Measurements from ENCODE around the gene ZFR. TPM values are rescaled to one million over a fixed set of nuclear protein-coding genes. Genes with fewer than 3 reads are reported as not detected.

ZFR gene
- total RNA-seq, 1 experiment from 2014 or later: 62.4 TPM

GRCh38 chr5:32315221-32316014, 129.1 kb downstream of the ZFR start:
- Mint-ChIP-seq H3K27ac (no peak overlapping the region; a peak in 1 of 7 replicates), H3K27me3 (ENCODE audit: low read depth) (no peaks in the 10 kb centered on the region), H3K36me3 (ENCODE audit: insufficient read depth in 1 of 3, low read depth in 3 of 3) (peaks cover 4 to 6% (median 5%) of the 10 kb centered on the region in 3 experiments), H3K4me1 (peaks cover 13% of the 10 kb centered on the region in 2 experiments), H3K9me3 (no peaks in the 10 kb centered on the region), H3K4me3 (no peak overlapping the region)
- no peak overlapping the region for H2BK5ac ChIP-seq (ENCODE audit: insufficient read length, low read length)
- H4K5ac ChIP-seq (ENCODE audit: insufficient read length, low read depth, low read length): no peak overlapping the region
- no peak for DNase-seq
- no peaks in the 10 kb centered on the region for H3K9me3 ChIP-seq (ENCODE audit: control insufficient read depth, low read depth, low read length)
- no peak overlapping the region for H2AK5ac ChIP-seq (ENCODE audit: insufficient read length, low read length)
- no peak overlapping the region for H3K56ac ChIP-seq (ENCODE audit: insufficient read length, low read depth, low read length)
- no peak overlapping the region for H4K91ac ChIP-seq (ENCODE audit: insufficient read length, low read depth, low read length)
- H4K8ac ChIP-seq (replicated peaks; ENCODE audit: insufficient read length, low read depth, low read length): no peak overlapping the region
- no peak overlapping the region for H2BK120ac ChIP-seq (ENCODE audit: low read depth, low read length, poor library complexity, severe bottlenecking)
- H3K79me2 ChIP-seq (ENCODE audit: insufficient read depth, low read length): peaks cover 4% of the 10 kb centered on the region; the same call in 1 of the 2 replicates
- no peak overlapping the region for H3K14ac ChIP-seq (ENCODE audit: insufficient read depth, low read length)
- no peaks in the 10 kb centered on the region for H3K79me1 ChIP-seq (ENCODE audit: insufficient read depth, low read depth, low read length, poor library complexity, severe bottlenecking)
- H2AFZ ChIP-seq (ENCODE audit: low read length): no peak overlapping the region
- H3K23me2 ChIP-seq (ENCODE audit: insufficient read length, low read depth, low read length, poor library complexity, severe bottlenecking): peaks cover 8% of the 10 kb centered on the region
- no peak overlapping the region for H2BK15ac ChIP-seq (ENCODE audit: low read depth, low read length)
- no peak overlapping the region for H3K9ac ChIP-seq (ENCODE audit: extremely low read depth, insufficient read length, low read length)
- H3T11ph ChIP-seq (ENCODE audit: low read length): no peak overlapping the region
- no CpG with 5 or more reads among the region's 8 CpGs for WGBS (ENCODE audit: extremely low coverage, insufficient read length, low lambda C conversion rate)
- no peak overlapping the region for H3K4ac ChIP-seq (ENCODE audit: low read depth, low read length)
- H3K27me3 ChIP-seq (ENCODE audit: insufficient read depth, low read length): no peaks in the 10 kb centered on the region
- no peak for TF ChIP-seq CTCF (conservative IDR thresholded peaks at IDR 0.05)
- peaks cover 3% of the 10 kb centered on the region; the same call in 1 of the 2 replicates for H3K4me1 ChIP-seq (ENCODE audit: insufficient read depth, low read length)
- no peak overlapping the region for H3K27ac ChIP-seq (ENCODE audit: insufficient read length, low read depth, low read length)
- H2BK20ac ChIP-seq (ENCODE audit: low read depth, low read length, poor library complexity, severe bottlenecking): no peak overlapping the region
- no peak overlapping the region for H3K4me2 ChIP-seq (ENCODE audit: insufficient read depth, insufficient read length, low read length)
- no peak overlapping the region for H3K23ac ChIP-seq (ENCODE audit: insufficient read length, low read depth, low read length)
- no peaks in the 10 kb centered on the region for H4K20me1 ChIP-seq (ENCODE audit: control insufficient read depth, insufficient read depth, insufficient read length)
- H3K18ac ChIP-seq (ENCODE audit: insufficient read length, low read depth, low read length): no peak overlapping the region
- H2BK12ac ChIP-seq (ENCODE audit: insufficient read length, low read depth, low read length): no peak overlapping the region
